Heart left ventricle (tissue), 16 donors: Measurements from ENCODE around the gene ERMN. TPM values are rescaled to one million over a fixed set of nuclear protein-coding genes. Genes with fewer than 3 reads are reported as not detected.

ENCODE experiments used
- ATAC-seq, 4 donors: fragments of 200-7000 bp; cut with Tn5 transposase; one replicate each; pipeline ENCODE4 v1.9.1; 2020 to 2022; ENCODE audit warnings: moderate library complexity in 4 of 4, mild to moderate bottlenecking in 3 of 4, moderate number of reproducible peaks in 1 of 4
- DNase-seq, 5 donors: peaks; one replicate each; pipeline ENCODE4 v3.0.0-alpha.2; 2020
- H3K27ac ChIP-seq, 12 donors: fragments of 200-600 bp; sonication (generic) in 4 of 12; one replicate each; pipeline versions ENCODE4 v1.5.0 to v1.8.0; 2016 to 2022; ENCODE audit warnings: mild to moderate bottlenecking in 2 of 12
- H3K27me3 ChIP-seq, 9 donors: fragments of 200-600 bp; sonication (generic) in 2 of 9; one replicate each; pipeline versions ENCODE4 v1.5.1 to v1.8.0; 2016 to 2022; ENCODE audit warnings: mild to moderate bottlenecking in 3 of 9
- H3K36me3 ChIP-seq, 9 donors: fragments of 200-600 bp; sonication (generic) in 2 of 9; one replicate each; pipeline versions ENCODE4 v1.5.0 to v1.8.0; 2018 to 2022; ENCODE audit warnings: mild to moderate bottlenecking in 2 of 9
- H3K4me1 ChIP-seq, 12 donors: fragments of 200-600 bp; sonication (generic) in 4 of 12; one replicate each; pipeline versions ENCODE4 v1.5.0 to v1.8.0; 2016 to 2022; ENCODE audit warnings: mild to moderate bottlenecking in 3 of 12
- H3K4me3 ChIP-seq, 12 donors: fragments of 200-600 bp; sonication (generic) in 4 of 12; one replicate each; pipeline versions ENCODE4 v1.5.0 to v1.8.0; 2017 to 2022; ENCODE audit warnings: mild to moderate bottlenecking in 9 of 12, moderate library complexity in 4 of 12
- H3K9me3 ChIP-seq, 12 donors: fragments of 200-600 bp; sonication (generic) in 4 of 12; one replicate each; pipeline versions ENCODE4 v1.5.0 to v1.8.0; 2016 to 2022; ENCODE audit warnings: mild to moderate bottlenecking in 1 of 12
- POLR2A ChIP-seq, 2 donors: fragments of 450-650 bp; IDR thresholded peaks; one replicate each; pipeline ENCODE4 v1.6.1; 2017; ENCODE audit warnings: antibody characterized with exemption in 2 of 2, mild to moderate bottlenecking in 2 of 2, moderate library complexity in 2 of 2
- WGBS, 4 donors: extraction: QIAGEN DNeasy Blood & Tissue Kit in 2 of 4; methylation state at CpG; one replicate each; pipeline versions ENCODE4 v1.1.5 to v1.1.7; 2013 to 2018; 5-methylcytosine and 5-hydroxymethylcytosine counted together
- intact Hi-C, 10 donors: fragments of 100-400 bp; cut with DNase I; formaldehyde crosslinking; loops; one replicate each; pipeline versions ENCODE4 v1.11.1 to v1.14.2; 2022
- polyA plus RNA-seq, 2 donors: library from polyadenylated mRNA; stranded (reverse); fragments of 200-250 nt; gene quantifications; one replicate each; pipeline ENCODE4 v1.2.3, GENCODE V29; 2013
- total RNA-seq, 9 donors: library from RNA; depleted of rRNA in 2 of 9; stranded (reverse); fragments of >200 nt in 2 of 9; fragmentation: NEBNext Ultra II Directional in 3 of 9; extraction: Animal tissue kit (Norgen Biotek cat#: 25700) in 3 of 9; gene quantifications; one replicate each; pipeline versions ENCODE4 v1.1.0 to v1.2.4, GENCODE V29; 2016 to 2023
- TF ChIP-seq, protein P1 (sequence below), 12 donors: fragments of 200-600 bp; sonication (generic) in 4 of 12; IDR thresholded peaks; one replicate each; pipeline versions ENCODE4 v1.5.0 to v1.8.0; 2018 to 2022; ENCODE audit warnings: antibody characterized with exemption in 12 of 12, mild to moderate bottlenecking in 5 of 12
- donor health status: ischemic (EF 13 %, LVEDD 7.1; RV severe dilation, severe dysfunction).
- donor health status: healthy with polysubstance abuse.
- donor health status: DM: no; HTN: yes; CAD: no.
- donor health status: DM: no; HTN: no; CAD: no.
- donor health status: ischemic (EF 25% LVEDD 6.9; RV normal size, moderate dysfunction).
- donor health status: ischemic (EF 25% LVEDD 5.7; RV mildly dilated, moderate dysfunction).
- donor health status: healthy.
- donor health status: DM: yes; HTN: yes; CAD: no.
- donor health status: ischemic (EF 35%, LVEDD 5.7; RV mildly dilated, moderate dysfunction).
- donor health status: nonischemic (EF 11% LVEDD 7.7; RV severe dilation, severe dysfunction).
- donor health status: DM: yes; HTN: yes; CAD: no.
- donor health status: PGD.
- donor health status: ischemic (EF 29% LVEDD 5.4; RV normal size, mild dysfunction).
- donor health status: nonischemic (EF 23%, LVEDD 6.1; RV moderate dilation, normal function).

The ERMN gene
- total and polyA plus RNA-seq, 11 donors = 0.05 to 1.1 (median 0.08) TPM; not detected in 6

- ATAC-seq (no peak), DNase-seq (no peak)
- no peak overlapping the region for H3K4me3 ChIP-seq
- peaks cover 0 to 8% (median 0%) of the 10 kb centered on the region in 12 donors for H3K9me3 ChIP-seq
- peaks cover 0 to 7% (median 0%) of the 10 kb centered on the region in 12 donors for H3K4me1 ChIP-seq
- H3K27me3 ChIP-seq = no peaks in the 10 kb centered on the region
- intact Hi-C loops = no loop called here
- TF ChIP-seq, protein P1, sequence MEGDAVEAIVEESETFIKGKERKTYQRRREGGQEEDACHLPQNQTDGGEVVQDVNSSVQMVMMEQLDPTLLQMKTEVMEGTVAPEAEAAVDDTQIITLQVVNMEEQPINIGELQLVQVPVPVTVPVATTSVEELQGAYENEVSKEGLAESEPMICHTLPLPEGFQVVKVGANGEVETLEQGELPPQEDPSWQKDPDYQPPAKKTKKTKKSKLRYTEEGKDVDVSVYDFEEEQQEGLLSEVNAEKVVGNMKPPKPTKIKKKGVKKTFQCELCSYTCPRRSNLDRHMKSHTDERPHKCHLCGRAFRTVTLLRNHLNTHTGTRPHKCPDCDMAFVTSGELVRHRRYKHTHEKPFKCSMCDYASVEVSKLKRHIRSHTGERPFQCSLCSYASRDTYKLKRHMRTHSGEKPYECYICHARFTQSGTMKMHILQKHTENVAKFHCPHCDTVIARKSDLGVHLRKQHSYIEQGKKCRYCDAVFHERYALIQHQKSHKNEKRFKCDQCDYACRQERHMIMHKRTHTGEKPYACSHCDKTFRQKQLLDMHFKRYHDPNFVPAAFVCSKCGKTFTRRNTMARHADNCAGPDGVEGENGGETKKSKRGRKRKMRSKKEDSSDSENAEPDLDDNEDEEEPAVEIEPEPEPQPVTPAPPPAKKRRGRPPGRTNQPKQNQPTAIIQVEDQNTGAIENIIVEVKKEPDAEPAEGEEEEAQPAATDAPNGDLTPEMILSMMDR (IDR thresholded peaks at IDR 0.05) = no peak
- TF ChIP-seq POLR2A (IDR thresholded peaks at IDR 0.05) = no peak
- H3K27ac ChIP-seq = no peak overlapping the region
- H3K36me3 ChIP-seq = no peaks in the 10 kb centered on the region
- 83 to 94% (median 88%) methylated on average over 2 of the region's 2 CpGs for WGBS, 4 donors
Observed at GRCh38 chr2:157359628-157360027, 34.0 kb upstream of the ERMN start.

GRCh38 chr2:157355618-157356017 is 30.0 kb upstream of the ERMN start:
- ATAC-seq = no peak

DNA sequence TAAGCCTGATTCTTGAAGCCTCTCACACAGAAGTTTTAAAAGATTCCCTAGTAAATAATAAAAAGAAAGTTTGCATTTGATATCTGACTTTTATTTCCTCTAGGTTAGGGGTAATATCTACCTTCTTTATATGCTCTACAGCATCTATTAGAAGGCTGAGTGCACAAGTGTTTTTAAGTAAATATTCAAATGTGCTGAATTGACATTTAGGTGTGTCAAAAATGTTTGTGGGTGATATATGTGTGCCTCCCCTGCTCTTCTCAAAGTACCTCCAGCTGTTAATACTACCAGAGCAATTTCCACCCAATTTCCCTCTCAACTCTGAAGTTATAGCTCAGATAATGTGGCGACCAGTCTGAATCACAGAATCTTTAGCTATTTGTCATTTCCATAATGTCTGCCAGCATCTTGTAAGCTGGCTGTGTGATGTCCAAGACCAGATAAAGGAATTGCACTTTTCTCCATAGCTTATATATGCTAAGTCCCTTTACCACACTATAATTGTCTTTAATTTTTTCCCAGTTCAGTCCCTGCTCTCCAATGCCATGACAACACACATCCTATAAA is 24.4 kb upstream of the ERMN start:
- peaks cover 0 to 1% (median 0%) of the 10 kb centered on the region in 12 donors for H3K9me3 ChIP-seq
- no peak overlapping the region for H3K4me3 ChIP-seq
- TF ChIP-seq, protein P1 (IDR thresholded peaks at IDR 0.05) = no peak
- no peak for TF ChIP-seq POLR2A (IDR thresholded peaks at IDR 0.05)
- H3K36me3 ChIP-seq = no peaks in the 10 kb centered on the region
- DNase-seq (no peak), ATAC-seq (no peak)
- no peaks in the 10 kb centered on the region for H3K4me1 ChIP-seq
- H3K27ac ChIP-seq = no peak overlapping the region
- no peaks in the 10 kb centered on the region for H3K27me3 ChIP-seq
- WGBS, 4 donors = 49 to 70% (median 56%) methylated on average over 1 of the region's 1 CpG
- intact Hi-C loops = loop anchor here in 1 of 10 donors (10.0 kb wide), 1 partner anchor 135 kb away; no protein-coding TSS in a partner anchor

More at GRCh38 chr2:157355618-157356017, 30.0 kb upstream of the ERMN start:
- Histone ChIP-seq H3K9me3 (peaks cover 0 to under 1% (median 0%) of the 10 kb centered on the region in 12 donors), H3K36me3 (no peaks in the 10 kb centered on the region), H3K27ac (no peak overlapping the region), H3K27me3 (no peaks in the 10 kb centered on the region), H3K4me1 (no peaks in the 10 kb centered on the region), H3K4me3 (no peak overlapping the region)
- no peak for TF ChIP-seq POLR2A (IDR thresholded peaks at IDR 0.05)
- TF ChIP-seq, protein P1 (IDR thresholded peaks at IDR 0.05) = no peak
- intact Hi-C loops = no loop called here
- DNase-seq = no peak
- WGBS, 4 donors = 27 to 41% (median 37%) methylated on average over 1 of the region's 1 CpG

DNA sequence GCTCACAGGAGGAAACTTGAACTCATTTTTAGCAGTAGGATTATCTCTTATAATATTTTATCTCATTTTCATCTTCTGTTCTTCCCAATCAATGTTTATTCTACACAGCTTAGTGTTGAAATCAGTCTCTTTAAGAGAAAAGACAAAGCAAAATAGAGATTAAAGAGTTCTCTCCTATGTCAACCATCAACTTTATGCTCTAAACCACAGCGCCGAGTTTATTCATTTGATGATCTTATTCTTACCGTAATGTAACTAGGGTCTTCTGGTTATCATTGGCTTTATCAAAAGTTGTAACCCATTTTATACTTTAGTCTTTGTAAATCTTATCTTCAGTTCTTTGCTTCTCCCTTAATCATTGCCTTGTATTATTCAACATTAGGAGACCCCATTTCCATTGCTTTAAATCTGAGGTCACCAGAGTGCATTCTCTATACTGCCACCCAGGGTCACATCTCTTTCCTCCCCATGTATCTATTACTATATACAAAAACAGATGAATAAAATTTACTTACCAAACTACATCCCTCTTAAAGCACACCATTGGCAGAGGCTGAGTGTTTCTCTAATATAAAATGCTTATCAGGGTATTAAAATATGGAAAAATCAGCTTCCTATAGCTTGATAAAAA is 22.8 kb upstream of the ERMN start:
- no peaks in the 10 kb centered on the region for H3K4me1 ChIP-seq
- no peak for ATAC-seq
- H3K27ac ChIP-seq = no peak overlapping the region
- no peaks in the 10 kb centered on the region for H3K27me3 ChIP-seq
- DNase-seq = no peak
- no peak for TF ChIP-seq POLR2A (IDR thresholded peaks at IDR 0.05)
- TF ChIP-seq, protein P1 (IDR thresholded peaks at IDR 0.05) = no peak
- no peak overlapping the region for H3K4me3 ChIP-seq
- intact Hi-C loops = loop anchor here in 1 of 10 donors (10.0 kb wide), 1 partner anchor 136 kb away; no protein-coding TSS in a partner anchor
- 92 to 95% (median 94%) methylated on average over 3 of the region's 3 CpGs for WGBS, 4 donors
- peaks cover 0 to 5% (median 0%) of the 10 kb centered on the region in 12 donors for H3K9me3 ChIP-seq
- no peaks in the 10 kb centered on the region for H3K36me3 ChIP-seq
